ENCODE results near the gene SIRT4. TPM values are rescaled to one million over a fixed set of nuclear protein-coding genes. Genes with fewer than 3 reads are reported as not detected.

The SIRT4 gene
- total RNA-seq, 2 donors from 2014 or later = 1.3 to 1.6 TPM

GRCh38 chr12:120276734-120277133 lies 25.4 kb upstream of the SIRT4 start:
- DNase-seq = no peak
- Histone ChIP-seq H3K9ac (ENCODE audit: low read depth in 2 of 2, low read length in 2 of 2) (no peak overlapping the region), H3K36me3 (no peaks in the 10 kb centered on the region), H3K27ac (no peak overlapping the region), H3K9me3 (no peaks in the 10 kb centered on the region), H3K4me3 (no peak overlapping the region), H3K27me3 (no peaks in the 10 kb centered on the region), H3K4me1 (no peaks in the 10 kb centered on the region)
- intact Hi-C loops (cut with DNase I) = no loop called here
- TF ChIP-seq CTCF (IDR thresholded peaks at IDR 0.05) = no peak

GRCh38 chr12:120278137-120279069 lies 23.7 kb upstream of the SIRT4 start:
- Histone ChIP-seq H3K4me3 (no peak overlapping the region), H3K4me1 (no peaks in the 10 kb centered on the region), H3K9me3 (no peaks in the 10 kb centered on the region), H3K27ac (no peak overlapping the region), H3K36me3 (no peaks in the 10 kb centered on the region), H3K27me3 (no peaks in the 10 kb centered on the region), H3K9ac (ENCODE audit: low read depth in 2 of 2, low read length in 2 of 2) (no peak overlapping the region)
- DNase-seq = no peak
- intact Hi-C loops (cut with DNase I) = no loop called here
- TF ChIP-seq CTCF (IDR thresholded peaks at IDR 0.05) = no peak

GRCh38 chr12:120283318-120283717 lies 18.8 kb upstream of the SIRT4 start:
- intact Hi-C loops (cut with DNase I) = no loop called here
- no peak overlapping the region for H3K27ac ChIP-seq
- H3K36me3 ChIP-seq = no peaks in the 10 kb centered on the region
- no peak overlapping the region for H3K9ac ChIP-seq (ENCODE audit: low read depth in 2 of 2, low read length in 2 of 2)
- no peak for TF ChIP-seq CTCF (IDR thresholded peaks at IDR 0.05)
- H3K4me3 ChIP-seq = no peak overlapping the region
- no peaks in the 10 kb centered on the region for H3K4me1 ChIP-seq
- H3K9me3 ChIP-seq = no peaks in the 10 kb centered on the region
- no peak for DNase-seq
- no peaks in the 10 kb centered on the region for H3K27me3 ChIP-seq

- Histone ChIP-seq H3K9me3 (no peaks in the 10 kb centered on the region), H3K4me3 (no peak overlapping the region), H3K27me3 (no peaks in the 10 kb centered on the region), H3K27ac (no peak overlapping the region), H3K36me3 (no peaks in the 10 kb centered on the region), H3K9ac (ENCODE audit: low read depth in 2 of 2, low read length in 2 of 2) (no peak overlapping the region), H3K4me1 (no peaks in the 10 kb centered on the region)
- no peak for DNase-seq
- TF ChIP-seq CTCF (IDR thresholded peaks at IDR 0.05) = no peak
- intact Hi-C loops (cut with DNase I) = no loop called here
Measured at GRCh38 chr12:120284381-120284780, 17.7 kb upstream of the SIRT4 start.

GRCh38 chr12:120286768-120287490 lies 15.2 kb upstream of the SIRT4 start:
- no peaks in the 10 kb centered on the region for H3K9me3 ChIP-seq
- intact Hi-C loops (cut with DNase I) = no loop called here
- DNase-seq = no peak
- no peaks in the 10 kb centered on the region for H3K36me3 ChIP-seq
- no peak overlapping the region for H3K4me3 ChIP-seq
- no peak overlapping the region for H3K9ac ChIP-seq (ENCODE audit: low read depth in 2 of 2, low read length in 2 of 2)
- no peak for TF ChIP-seq CTCF (IDR thresholded peaks at IDR 0.05)
- no peaks in the 10 kb centered on the region for H3K27me3 ChIP-seq
- H3K4me1 ChIP-seq = no peaks in the 10 kb centered on the region
- no peak overlapping the region for H3K27ac ChIP-seq
